Loucy (cell line): ENCODE results near the gene GLIPR2.

Experiments used
- H2AFZ ChIP-seq: fragments of 200-600 bp; sonication (generic); 2 replicates; pipeline ENCODE4 v1.6.0; 2016; ENCODE audit warnings: antibody characterized with exemption, mild to moderate bottlenecking, low read length, moderate library complexity
- H3F3A ChIP-seq: fragments of 200-600 bp; 2 replicates; pipeline ENCODE4 v1.6.0; 2016; ENCODE audit warnings: antibody characterized with exemption, low read depth, mild to moderate bottlenecking
- H3K27me3 ChIP-seq: fragments of 200-600 bp; sonication (generic); 2 replicates; pipeline ENCODE4 v1.6.1; 2014; ENCODE audit warnings: low read length, mild to moderate bottlenecking; ENCODE audit not compliant: insufficient read depth, poor library complexity, severe bottlenecking
- H3K36me3 ChIP-seq: fragments of 200-600 bp; sonication (generic); 2 replicates; pipeline ENCODE4 v1.6.1; 2016; ENCODE audit warnings: low read length; ENCODE audit not compliant: insufficient read depth
- H3K4me1 ChIP-seq: fragments of 200-600 bp; sonication (generic); 2 replicates; pipeline ENCODE4 v1.5.1; 2014; ENCODE audit warnings: low read length, mild to moderate bottlenecking; ENCODE audit not compliant: insufficient read depth, poor library complexity, severe bottlenecking
- H3K4me2 ChIP-seq: fragments of 200-600 bp; sonication (generic); 2 replicates; pipeline ENCODE4 v1.6.0; 2014; ENCODE audit warnings: antibody characterized with exemption, low read length, low read depth, mild to moderate bottlenecking; ENCODE audit not compliant: poor library complexity, severe bottlenecking
- H3K4me3 ChIP-seq: fragments of 200-600 bp; sonication (generic); 2 replicates; pipeline ENCODE4 v1.5.1; 2014; ENCODE audit warnings: low read length, mild to moderate bottlenecking, mixed read lengths; ENCODE audit not compliant: poor library complexity, severe bottlenecking
- H3K79me2 ChIP-seq: fragments of 200-600 bp; sonication (generic); 2 replicates; pipeline ENCODE4 v1.6.1; 2014; ENCODE audit warnings: low read length; ENCODE audit not compliant: insufficient read depth
- H3K9ac ChIP-seq: fragments of 200-600 bp; sonication (generic); 2 replicates; pipeline ENCODE4 v1.6.0; 2014; ENCODE audit warnings: mild to moderate bottlenecking, low read depth, low read length, moderate library complexity; ENCODE audit not compliant: poor library complexity, severe bottlenecking
- H3K9me2 ChIP-seq: fragments of 200-600 bp; sonication (generic); replicated peaks from 2 replicates; pipeline ENCODE4 v1.6.1; 2016; ENCODE audit warnings: low read depth, low read length, mixed read lengths
- H3K9me3 ChIP-seq: fragments of 200-600 bp; sonication (generic); 2 replicates; pipeline ENCODE4 v1.6.1; 2014; ENCODE audit warnings: mild to moderate bottlenecking, antibody characterized with exemption, low read length, low read depth; ENCODE audit not compliant: insufficient read depth
- H4K20me1 ChIP-seq: fragments of 200-600 bp; sonication (generic); 2 replicates; pipeline ENCODE4 v1.6.0; 2014; ENCODE audit warnings: antibody characterized with exemption, low read length, mild to moderate bottlenecking; ENCODE audit not compliant: insufficient read depth, poor library complexity, severe bottlenecking
- EZH2phosphoT487 ChIP-seq: fragments of 200-600 bp; IDR thresholded peaks from 2 replicates; pipeline ENCODE4 v1.6.1; 2018; ENCODE audit warnings: antibody characterized with exemption, mild to moderate bottlenecking, moderate library complexity, borderline replicate concordance
- TF ChIP-seq, protein P1 (sequence below): fragments of 200-600 bp; sonication (generic); conservative IDR thresholded peaks from 2 replicates; pipeline ENCODE4 v1.5.1; 2014; ENCODE audit warnings: mild to moderate bottlenecking, antibody characterized with exemption, low read length

GLIPR2 gene

DNA sequence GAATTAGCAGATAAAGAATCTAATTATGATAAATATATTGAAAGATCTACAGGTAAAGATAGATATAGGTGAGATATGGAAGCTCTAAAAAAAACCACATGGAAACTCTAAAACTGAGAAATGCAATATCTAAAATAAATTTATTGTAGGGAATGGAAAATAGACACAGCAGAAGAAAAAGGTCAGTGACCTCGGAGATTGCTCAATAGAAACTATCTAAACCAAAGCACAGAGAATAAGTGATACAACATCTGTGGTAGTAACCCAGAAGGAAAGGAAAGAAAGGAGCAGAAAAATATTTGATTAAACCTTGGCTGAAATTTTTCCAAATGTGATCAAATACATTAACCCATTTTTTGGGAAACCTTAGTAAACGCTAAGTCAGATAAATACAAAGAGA lies 43.1 kb upstream of the GLIPR2 start:
- TF ChIP-seq, protein P1, sequence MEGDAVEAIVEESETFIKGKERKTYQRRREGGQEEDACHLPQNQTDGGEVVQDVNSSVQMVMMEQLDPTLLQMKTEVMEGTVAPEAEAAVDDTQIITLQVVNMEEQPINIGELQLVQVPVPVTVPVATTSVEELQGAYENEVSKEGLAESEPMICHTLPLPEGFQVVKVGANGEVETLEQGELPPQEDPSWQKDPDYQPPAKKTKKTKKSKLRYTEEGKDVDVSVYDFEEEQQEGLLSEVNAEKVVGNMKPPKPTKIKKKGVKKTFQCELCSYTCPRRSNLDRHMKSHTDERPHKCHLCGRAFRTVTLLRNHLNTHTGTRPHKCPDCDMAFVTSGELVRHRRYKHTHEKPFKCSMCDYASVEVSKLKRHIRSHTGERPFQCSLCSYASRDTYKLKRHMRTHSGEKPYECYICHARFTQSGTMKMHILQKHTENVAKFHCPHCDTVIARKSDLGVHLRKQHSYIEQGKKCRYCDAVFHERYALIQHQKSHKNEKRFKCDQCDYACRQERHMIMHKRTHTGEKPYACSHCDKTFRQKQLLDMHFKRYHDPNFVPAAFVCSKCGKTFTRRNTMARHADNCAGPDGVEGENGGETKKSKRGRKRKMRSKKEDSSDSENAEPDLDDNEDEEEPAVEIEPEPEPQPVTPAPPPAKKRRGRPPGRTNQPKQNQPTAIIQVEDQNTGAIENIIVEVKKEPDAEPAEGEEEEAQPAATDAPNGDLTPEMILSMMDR, result no peak
- no peak for TF ChIP-seq EZH2phosphoT487
- Histone ChIP-seq H3K9ac (no peak overlapping the region), H4K20me1 (no peaks in the 10 kb centered on the region), H3K79me2 (no peaks in the 10 kb centered on the region), H3K4me3 (no peak overlapping the region), H3K4me2 (no peak overlapping the region), H3F3A (no peaks in the 10 kb centered on the region), H2AFZ (no peak overlapping the region), H3K9me3 (no peaks in the 10 kb centered on the region), H3K27me3 (no peaks in the 10 kb centered on the region), H3K4me1 (no peaks in the 10 kb centered on the region), H3K36me3 (no peaks in the 10 kb centered on the region), H3K9me2 (no peaks in the 10 kb centered on the region)

- TF ChIP-seq, protein P1, result no peak
- no peak for TF ChIP-seq EZH2phosphoT487
- peaks cover 4% of the 10 kb centered on the region for H3K4me1 ChIP-seq
These were observed 36.8 kb upstream of the GLIPR2 start for GRCh38 chr9:36099718-36100117.

GRCh38 chr9:36100532-36100931 lies 36.0 kb upstream of the GLIPR2 start:
- no peaks in the 10 kb centered on the region for H3K79me2 ChIP-seq
- H3K4me2 ChIP-seq, result no peak overlapping the region
- no peaks in the 10 kb centered on the region for H3K27me3 ChIP-seq
- H3K9me2 ChIP-seq, result no peaks in the 10 kb centered on the region
- H2AFZ ChIP-seq, result no peak overlapping the region
- TF ChIP-seq, protein P1, result no peak
- no peak for TF ChIP-seq EZH2phosphoT487
- H3K9me3 ChIP-seq, result no peaks in the 10 kb centered on the region
- no peak overlapping the region for H3K9ac ChIP-seq
- no peak overlapping the region for H3K4me3 ChIP-seq
- no peaks in the 10 kb centered on the region for H3K36me3 ChIP-seq
- no peaks in the 10 kb centered on the region for H4K20me1 ChIP-seq
- peaks cover 4% of the 10 kb centered on the region for H3K4me1 ChIP-seq
- H3F3A ChIP-seq, result no peaks in the 10 kb centered on the region

More at GRCh38 chr9:36099718-36100117, 36.8 kb upstream of the GLIPR2 start:
- H3K4me3 ChIP-seq, result no peak overlapping the region
- no peaks in the 10 kb centered on the region for H3K36me3 ChIP-seq
- no peaks in the 10 kb centered on the region for H4K20me1 ChIP-seq
- H3K27me3 ChIP-seq, result no peaks in the 10 kb centered on the region
- no peaks in the 10 kb centered on the region for H3K79me2 ChIP-seq
- H3K9ac ChIP-seq, result no peak overlapping the region
- H2AFZ ChIP-seq, result no peak overlapping the region
- H3F3A ChIP-seq, result no peaks in the 10 kb centered on the region
- H3K9me3 ChIP-seq, result no peaks in the 10 kb centered on the region
- H3K4me2 ChIP-seq, result no peak overlapping the region
- H3K9me2 ChIP-seq, result no peaks in the 10 kb centered on the region
